Loucy (cell line): ENCODE data around the gene PPARG.
A peak's percentile ranks its signal among the peaks of the same experiment; 100 is the strongest.

ENCODE experiments used
- H2AFZ ChIP-seq: fragments of 200-600 bp; sonication (generic); 2 replicates; pipeline ENCODE4 v1.6.0; 2016; ENCODE audit warnings: antibody characterized with exemption, mild to moderate bottlenecking, low read length, moderate library complexity
- H3F3A ChIP-seq: fragments of 200-600 bp; 2 replicates; pipeline ENCODE4 v1.6.0; 2016; ENCODE audit warnings: antibody characterized with exemption, low read depth, mild to moderate bottlenecking
- H3K27me3 ChIP-seq: fragments of 200-600 bp; sonication (generic); 2 replicates; pipeline ENCODE4 v1.6.1; 2014; ENCODE audit warnings: low read length, mild to moderate bottlenecking; ENCODE audit not compliant: insufficient read depth, poor library complexity, severe bottlenecking
- H3K36me3 ChIP-seq: fragments of 200-600 bp; sonication (generic); 2 replicates; pipeline ENCODE4 v1.6.1; 2016; ENCODE audit warnings: low read length; ENCODE audit not compliant: insufficient read depth
- H3K4me1 ChIP-seq: fragments of 200-600 bp; sonication (generic); 2 replicates; pipeline ENCODE4 v1.5.1; 2014; ENCODE audit warnings: low read length, mild to moderate bottlenecking; ENCODE audit not compliant: insufficient read depth, poor library complexity, severe bottlenecking
- H3K4me2 ChIP-seq: fragments of 200-600 bp; sonication (generic); 2 replicates; pipeline ENCODE4 v1.6.0; 2014; ENCODE audit warnings: antibody characterized with exemption, low read length, low read depth, mild to moderate bottlenecking; ENCODE audit not compliant: poor library complexity, severe bottlenecking
- H3K4me3 ChIP-seq: fragments of 200-600 bp; sonication (generic); 2 replicates; pipeline ENCODE4 v1.5.1; 2014; ENCODE audit warnings: low read length, mild to moderate bottlenecking, mixed read lengths; ENCODE audit not compliant: poor library complexity, severe bottlenecking
- H3K79me2 ChIP-seq: fragments of 200-600 bp; sonication (generic); 2 replicates; pipeline ENCODE4 v1.6.1; 2014; ENCODE audit warnings: low read length; ENCODE audit not compliant: insufficient read depth
- H3K9ac ChIP-seq: fragments of 200-600 bp; sonication (generic); 2 replicates; pipeline ENCODE4 v1.6.0; 2014; ENCODE audit warnings: mild to moderate bottlenecking, low read depth, low read length, moderate library complexity; ENCODE audit not compliant: poor library complexity, severe bottlenecking
- H3K9me2 ChIP-seq: fragments of 200-600 bp; sonication (generic); replicated peaks from 2 replicates; pipeline ENCODE4 v1.6.1; 2016; ENCODE audit warnings: low read depth, low read length, mixed read lengths
- H3K9me3 ChIP-seq: fragments of 200-600 bp; sonication (generic); 2 replicates; pipeline ENCODE4 v1.6.1; 2014; ENCODE audit warnings: mild to moderate bottlenecking, antibody characterized with exemption, low read length, low read depth; ENCODE audit not compliant: insufficient read depth
- H4K20me1 ChIP-seq: fragments of 200-600 bp; sonication (generic); 2 replicates; pipeline ENCODE4 v1.6.0; 2014; ENCODE audit warnings: antibody characterized with exemption, low read length, mild to moderate bottlenecking; ENCODE audit not compliant: insufficient read depth, poor library complexity, severe bottlenecking
- CTCF ChIP-seq: fragments of 200-600 bp; sonication (generic); conservative IDR thresholded peaks from 2 replicates; pipeline ENCODE4 v1.5.1; 2014; ENCODE audit warnings: mild to moderate bottlenecking, antibody characterized with exemption, low read length
- EZH2phosphoT487 ChIP-seq: fragments of 200-600 bp; IDR thresholded peaks from 2 replicates; pipeline ENCODE4 v1.6.1; 2018; ENCODE audit warnings: antibody characterized with exemption, mild to moderate bottlenecking, moderate library complexity, borderline replicate concordance

The PPARG gene

GRCh38 chr3:12470111-12470510 lies 181.2 kb downstream of the PPARG start:
- Histone ChIP-seq H3K4me3 (no peak overlapping the region), H3K9ac (no peak overlapping the region), H3K4me2 (no peak overlapping the region), H3K9me2 (no peaks in the 10 kb centered on the region), H3K9me3 (no peaks in the 10 kb centered on the region), H4K20me1 (no peaks in the 10 kb centered on the region), H3K27me3 (no peaks in the 10 kb centered on the region), H3F3A (no peaks in the 10 kb centered on the region), H3K4me1 (peaks cover 18% of the 10 kb centered on the region), H2AFZ (no peak overlapping the region), H3K79me2 (no peaks in the 10 kb centered on the region), H3K36me3 (no peaks in the 10 kb centered on the region)
- TF ChIP-seq CTCF (no peak), EZH2phosphoT487 (no peak)

- TF ChIP-seq EZH2phosphoT487 (no peak), CTCF (no peak)
- Histone ChIP-seq H3K4me1 (peaks cover 18% of the 10 kb centered on the region), H3K9ac (no peak overlapping the region), H3K36me3 (no peaks in the 10 kb centered on the region), H3K4me3 (no peak overlapping the region), H3F3A (no peaks in the 10 kb centered on the region), H4K20me1 (no peaks in the 10 kb centered on the region), H3K27me3 (no peaks in the 10 kb centered on the region), H3K9me2 (no peaks in the 10 kb centered on the region), H2AFZ (no peak overlapping the region), H3K9me3 (no peaks in the 10 kb centered on the region), H3K4me2 (peak overlapping the region; percentile 10), H3K79me2 (no peaks in the 10 kb centered on the region)
Observed at GRCh38 chr3:12470680-12471079, 181.8 kb downstream of the PPARG start.

GRCh38 chr3:12471241-12471640 lies 182.4 kb downstream of the PPARG start:
- no peaks in the 10 kb centered on the region for H3K27me3 ChIP-seq
- TF ChIP-seq EZH2phosphoT487 = no peak
- TF ChIP-seq CTCF = no peak
- H2AFZ ChIP-seq = no peak overlapping the region
- H3K9me2 ChIP-seq = no peaks in the 10 kb centered on the region
- H3K4me3 ChIP-seq = no peak overlapping the region
- no peaks in the 10 kb centered on the region for H4K20me1 ChIP-seq
- peaks cover 14% of the 10 kb centered on the region for H3K4me1 ChIP-seq
- H3K4me2 ChIP-seq = peak overlapping the region; percentile 10
- H3K79me2 ChIP-seq = no peaks in the 10 kb centered on the region
- H3K9me3 ChIP-seq = no peaks in the 10 kb centered on the region
- no peaks in the 10 kb centered on the region for H3F3A ChIP-seq
- no peaks in the 10 kb centered on the region for H3K36me3 ChIP-seq
- H3K9ac ChIP-seq = no peak overlapping the region
